ENCODE measurements around the gene OR11H7.

DNA sequence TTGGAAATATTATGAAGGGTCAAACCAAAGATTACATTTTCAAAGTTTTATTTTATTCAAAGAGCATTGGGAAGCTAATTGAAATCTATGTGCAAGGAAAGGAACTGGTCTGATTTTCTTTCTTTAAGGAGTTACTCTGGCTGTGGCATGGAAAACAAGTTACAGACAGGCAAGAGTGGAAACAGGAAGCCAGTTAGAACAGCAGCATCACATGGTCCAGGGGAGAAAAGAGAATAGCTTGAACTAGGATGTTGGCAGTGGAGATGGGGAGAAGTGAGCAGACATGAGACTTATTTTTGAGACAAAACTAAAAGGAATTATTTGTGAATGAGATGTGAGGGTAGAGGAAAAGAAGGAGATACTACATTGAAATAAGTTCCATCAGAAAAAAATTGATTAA, 34.7 kb upstream of the OR11H7 start:
- TF ChIP-seq CTCF (IDR thresholded peaks at IDR 0.05): no peak
- no peak for TF ChIP-seq POLR2A (IDR thresholded peaks at IDR 0.05)

All from body of pancreas (tissue), 4 donors.